Keratinocyte (primary cell): ENCODE results near the gene TEKT3.

ENCODE experiments used
- CTCF ChIP-seq, 3 experiments: IDR thresholded peaks in 1 of 3; conservative IDR thresholded peaks in 1 of 3; optimal IDR thresholded peaks in 1 of 3; 2 replicates in 2 of 3; 3 replicates in 1 of 3; pipeline versions ENCODE3 to v1.5.1; 2011; ENCODE audit warnings: low read length in 3 of 3, mild to moderate bottlenecking in 3 of 3, moderate library complexity in 2 of 3, control low read depth in 1 of 3, inconsistent platforms in 1 of 3; ENCODE audit not compliant: insufficient read depth in 2 of 3; ENCODE audit errors: extremely low read depth in 1 of 3
- EZH2 ChIP-seq: IDR thresholded peaks from one replicate; pipeline ENCODE4 v1.6.1; 2012; ENCODE audit warnings: inconsistent platforms, mild to moderate bottlenecking, low read length, moderate library complexity

GRCh38 chr17:15261802-15262290 lies 79.6 kb downstream of the TEKT3 start:
- no peak for TF ChIP-seq CTCF (optimal IDR thresholded peaks at IDR 0.05 in 1 of 3, IDR thresholded peaks at IDR 0.05 in 1 of 3, conservative IDR thresholded peaks at IDR 0.05 in 1 of 3; ENCODE audit: extremely low read depth in 1 of 3, insufficient read depth in 2 of 3, low read length in 3 of 3)
- no peak for TF ChIP-seq EZH2
